Retina (tissue), 1 donor: ENCODE results near the gene GNL3.
"Not testable (repeated sequence)": the region's sequence is repeated elsewhere in the genome, so short reads cannot be mapped to it uniquely, and the experiment has no call there.

ENCODE experiments used
- DNase-seq: peaks from one replicate; pipeline ENCODE4 v3.0.0-alpha.2; 2016

The GNL3 gene, protein sequence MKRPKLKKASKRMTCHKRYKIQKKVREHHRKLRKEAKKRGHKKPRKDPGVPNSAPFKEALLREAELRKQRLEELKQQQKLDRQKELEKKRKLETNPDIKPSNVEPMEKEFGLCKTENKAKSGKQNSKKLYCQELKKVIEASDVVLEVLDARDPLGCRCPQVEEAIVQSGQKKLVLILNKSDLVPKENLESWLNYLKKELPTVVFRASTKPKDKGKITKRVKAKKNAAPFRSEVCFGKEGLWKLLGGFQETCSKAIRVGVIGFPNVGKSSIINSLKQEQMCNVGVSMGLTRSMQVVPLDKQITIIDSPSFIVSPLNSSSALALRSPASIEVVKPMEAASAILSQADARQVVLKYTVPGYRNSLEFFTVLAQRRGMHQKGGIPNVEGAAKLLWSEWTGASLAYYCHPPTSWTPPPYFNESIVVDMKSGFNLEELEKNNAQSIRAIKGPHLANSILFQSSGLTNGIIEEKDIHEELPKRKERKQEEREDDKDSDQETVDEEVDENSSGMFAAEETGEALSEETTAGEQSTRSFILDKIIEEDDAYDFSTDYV

DNA sequence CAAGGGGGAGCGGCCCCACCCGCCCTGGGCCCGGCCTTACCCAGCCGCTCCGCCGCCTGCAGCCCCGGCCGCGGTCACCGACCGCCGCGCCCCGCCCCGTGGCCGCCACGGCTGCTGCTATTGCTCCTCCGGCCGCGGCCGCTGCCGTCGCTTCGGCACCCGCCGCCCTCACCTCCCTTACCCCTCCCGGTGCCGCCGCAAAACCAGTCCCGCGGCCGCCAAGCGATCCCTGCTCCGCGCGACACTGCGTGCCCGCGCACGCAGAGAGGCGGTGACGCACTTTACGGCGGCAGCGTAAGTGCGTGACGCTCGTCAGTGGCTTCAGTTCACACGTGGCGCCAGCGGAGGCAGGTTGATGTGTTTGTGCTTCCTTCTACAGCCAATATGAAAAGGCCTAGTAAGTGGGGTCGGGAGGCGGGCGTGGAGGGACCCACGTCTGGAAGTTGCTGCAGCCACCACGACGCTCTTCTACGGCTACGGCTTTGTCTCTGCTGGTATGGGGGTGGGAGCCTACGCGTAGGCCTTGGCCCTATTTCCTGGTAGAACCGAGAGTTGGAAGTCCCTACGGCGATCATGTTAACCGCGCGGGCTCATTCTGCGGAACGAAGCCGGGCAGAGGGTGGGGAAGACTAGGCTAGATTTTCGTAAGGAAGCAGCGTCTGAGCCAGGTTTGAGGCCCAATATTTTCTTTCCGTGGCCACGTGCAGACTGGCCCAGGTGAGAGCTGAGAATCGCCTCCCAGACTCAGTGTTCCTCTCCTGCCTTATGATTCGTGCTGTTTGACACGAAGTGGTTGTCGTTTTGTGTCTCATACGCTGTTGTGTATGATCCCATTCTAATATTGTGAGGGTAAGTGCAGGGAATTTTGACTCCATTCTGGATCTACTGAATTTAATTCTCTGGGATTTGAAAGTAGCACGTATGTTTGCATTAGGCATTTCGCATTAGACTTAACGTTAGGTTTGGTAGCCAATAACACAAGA lies at the start of gene GNL3, which contains the start of gene PBRM1:
TSS of gene GNL3 (plus strand) at position 324 of the 983 bp plus-strand sequence. CDS start at position 385, 61 bp downstream.
TSS of gene PBRM1 (minus strand) at position 205 of the 983 bp plus-strand sequence.
- DNase-seq = peak; percentile 96

DNA sequence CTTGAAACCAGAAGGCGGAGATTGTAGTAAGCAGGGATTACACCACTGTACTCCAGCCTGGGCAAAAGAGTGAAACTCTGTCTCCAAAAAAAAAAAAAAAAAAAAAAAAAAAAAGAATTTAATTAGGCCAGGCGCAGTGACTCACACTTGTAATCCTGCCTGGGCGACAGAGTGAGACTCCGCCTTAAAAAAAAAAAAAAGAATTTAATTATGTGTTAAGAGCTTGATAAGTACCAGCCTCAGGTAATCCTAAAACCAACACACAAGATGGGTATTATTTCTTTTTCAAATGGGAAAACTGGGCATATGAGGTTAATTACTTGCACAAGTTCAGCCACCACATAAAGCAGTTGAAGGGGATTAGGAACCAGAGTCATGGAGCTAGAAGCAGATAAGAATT lies 49.2 kb upstream of the GNL3 start:
- no peak for DNase-seq

DNA sequence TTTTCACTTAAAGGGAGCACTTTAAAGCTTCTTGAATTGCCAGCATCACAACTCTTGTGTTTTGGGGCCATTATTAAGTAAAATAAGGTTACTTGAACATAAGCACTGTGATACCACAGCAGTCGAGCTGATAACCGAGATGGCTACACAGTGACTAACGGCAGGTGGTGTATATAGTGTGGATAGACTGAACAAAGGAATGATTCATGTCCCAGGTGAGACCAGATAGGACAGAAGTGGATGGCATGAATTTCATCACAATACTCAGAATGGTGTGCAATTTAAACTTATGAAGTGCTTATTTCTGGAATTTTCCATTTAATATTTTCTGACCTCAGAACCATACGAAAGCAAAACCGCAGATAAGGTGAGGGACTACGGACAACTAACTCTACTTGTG lies 40.3 kb upstream of the GNL3 start:
- DNase-seq = no peak

DNA sequence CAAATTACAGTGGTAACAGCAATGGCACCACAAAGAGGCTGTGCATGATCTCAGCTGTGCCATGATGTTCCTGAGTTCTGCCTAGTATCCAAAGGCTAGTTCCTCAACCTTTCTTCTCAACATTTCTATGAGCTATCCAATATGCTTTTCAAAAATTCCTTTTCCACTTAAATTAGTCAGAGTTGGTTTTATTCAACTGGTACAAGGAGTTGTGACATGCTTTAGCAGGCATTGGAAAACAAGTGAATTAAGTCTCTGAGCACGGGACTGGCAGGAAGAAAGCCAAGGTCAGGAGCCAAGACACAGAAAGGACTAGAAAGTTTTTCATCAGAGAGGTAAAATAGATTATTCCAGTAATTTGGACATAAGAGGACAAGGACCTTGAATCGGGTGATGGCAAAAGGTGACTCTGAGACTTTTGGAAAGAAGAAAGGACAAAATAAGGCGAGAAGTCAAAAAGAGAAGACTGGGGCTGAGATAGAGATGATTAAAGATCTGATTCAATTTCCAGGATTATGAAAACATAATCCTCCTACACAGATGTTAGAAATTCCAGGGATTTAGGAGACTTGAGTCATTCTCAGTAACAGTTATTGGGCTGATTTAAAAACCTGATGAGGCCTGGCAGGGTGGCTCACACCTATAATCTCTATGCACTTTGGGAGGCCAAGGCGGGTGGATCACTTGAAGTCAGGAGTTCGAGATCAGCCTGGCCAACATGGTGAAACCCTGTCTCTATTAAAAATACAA lies 36.2 kb upstream of the GNL3 start:
- no peak for DNase-seq

DNA sequence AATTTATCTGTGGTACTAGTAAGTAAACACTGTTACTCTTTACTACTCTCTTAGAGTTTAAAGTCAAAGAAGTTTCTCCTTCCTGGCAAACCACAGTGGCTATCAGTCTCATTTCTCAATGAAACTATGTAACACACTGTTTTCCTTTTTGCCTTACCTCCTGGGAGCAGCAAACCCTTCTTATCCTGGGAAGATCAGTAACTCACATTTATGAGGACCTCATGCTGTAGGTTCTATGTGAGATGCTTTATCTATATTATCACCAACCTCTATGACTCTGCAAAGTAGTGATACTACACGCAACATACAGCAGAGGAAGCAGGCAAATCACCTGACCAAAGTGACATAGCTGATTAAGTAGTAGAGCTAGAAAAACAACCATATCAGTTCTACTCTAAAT lies 35.4 kb upstream of the GNL3 start:
- DNase-seq = no peak

DNA sequence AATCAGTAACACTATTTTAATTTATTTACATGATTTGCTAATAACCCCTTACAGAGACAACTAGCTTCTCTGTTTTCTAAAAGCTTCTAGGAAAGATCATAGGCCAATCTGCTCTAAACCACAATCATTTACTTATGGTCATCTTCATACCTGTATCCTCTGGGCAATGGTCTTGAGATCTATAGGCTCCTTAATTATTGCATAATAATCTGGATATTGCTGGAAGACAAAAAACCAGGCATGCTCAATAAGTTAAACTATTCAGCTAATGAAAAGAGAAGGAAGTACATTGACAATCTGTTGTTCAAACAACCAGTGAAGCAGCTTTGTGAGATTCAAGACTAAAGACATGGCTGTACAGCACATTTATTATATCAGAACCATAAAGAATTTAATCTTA lies 34.2 kb upstream of the GNL3 start:
- DNase-seq = no peak

DNA sequence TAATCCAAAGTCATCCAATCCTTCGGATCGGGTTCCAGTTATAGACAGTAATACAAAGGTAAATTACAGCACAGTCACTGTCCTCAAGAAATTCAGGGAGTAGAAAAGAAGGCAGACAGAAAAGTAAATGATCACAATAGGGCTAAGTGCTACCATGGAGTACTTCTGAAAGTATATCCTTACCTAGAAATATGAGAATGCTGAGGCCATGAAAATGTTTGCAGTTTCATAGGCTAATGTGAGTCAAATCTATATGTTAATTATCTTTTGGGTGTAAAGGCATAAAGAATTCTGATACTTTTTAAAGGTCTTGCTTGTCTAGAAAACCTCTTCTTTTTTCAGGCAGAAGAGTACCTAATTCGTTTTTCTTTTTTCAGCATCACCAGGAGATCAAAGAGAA lies 29.9 kb upstream of the GNL3 start:
- DNase-seq = no peak

DNA sequence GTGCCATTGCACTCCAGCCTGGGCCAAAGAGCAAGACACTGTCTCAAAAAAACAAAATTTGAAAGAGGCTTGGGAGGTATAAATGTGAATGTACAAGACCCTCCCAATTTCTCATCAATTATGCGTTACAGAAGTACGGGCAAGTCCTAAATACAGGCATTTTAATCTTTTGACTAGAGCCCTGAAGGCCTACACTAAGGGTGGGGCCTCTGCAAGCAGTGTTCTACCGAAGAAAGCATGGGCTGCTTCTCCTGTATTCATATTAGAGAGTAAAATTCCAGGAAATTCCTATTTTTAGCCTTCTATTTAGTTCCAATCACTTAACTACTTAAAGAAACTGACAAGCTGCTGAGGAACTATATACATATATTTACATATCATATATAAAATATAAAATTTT lies 25.8 kb upstream of the GNL3 start:
- DNase-seq = no peak

DNA sequence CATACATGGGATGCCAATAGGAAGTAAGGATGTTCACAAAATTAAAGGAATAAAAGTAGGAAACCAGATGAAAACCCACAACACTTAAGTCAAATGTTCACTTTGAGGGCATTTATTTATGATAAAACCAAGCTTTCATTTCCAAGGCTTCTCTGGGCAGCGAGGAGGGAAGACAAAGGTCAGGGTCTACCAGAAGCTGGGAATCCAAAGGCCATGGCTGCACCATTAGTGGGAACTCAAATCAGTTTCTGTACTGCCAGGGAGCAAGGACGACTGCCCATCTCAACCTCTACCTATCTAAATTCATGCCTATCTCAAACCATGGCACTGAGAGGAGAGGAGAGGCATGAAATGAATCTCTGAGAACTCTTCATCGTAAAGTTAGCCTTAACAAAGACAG lies 22.7 kb upstream of the GNL3 start:
- no peak for DNase-seq

DNA sequence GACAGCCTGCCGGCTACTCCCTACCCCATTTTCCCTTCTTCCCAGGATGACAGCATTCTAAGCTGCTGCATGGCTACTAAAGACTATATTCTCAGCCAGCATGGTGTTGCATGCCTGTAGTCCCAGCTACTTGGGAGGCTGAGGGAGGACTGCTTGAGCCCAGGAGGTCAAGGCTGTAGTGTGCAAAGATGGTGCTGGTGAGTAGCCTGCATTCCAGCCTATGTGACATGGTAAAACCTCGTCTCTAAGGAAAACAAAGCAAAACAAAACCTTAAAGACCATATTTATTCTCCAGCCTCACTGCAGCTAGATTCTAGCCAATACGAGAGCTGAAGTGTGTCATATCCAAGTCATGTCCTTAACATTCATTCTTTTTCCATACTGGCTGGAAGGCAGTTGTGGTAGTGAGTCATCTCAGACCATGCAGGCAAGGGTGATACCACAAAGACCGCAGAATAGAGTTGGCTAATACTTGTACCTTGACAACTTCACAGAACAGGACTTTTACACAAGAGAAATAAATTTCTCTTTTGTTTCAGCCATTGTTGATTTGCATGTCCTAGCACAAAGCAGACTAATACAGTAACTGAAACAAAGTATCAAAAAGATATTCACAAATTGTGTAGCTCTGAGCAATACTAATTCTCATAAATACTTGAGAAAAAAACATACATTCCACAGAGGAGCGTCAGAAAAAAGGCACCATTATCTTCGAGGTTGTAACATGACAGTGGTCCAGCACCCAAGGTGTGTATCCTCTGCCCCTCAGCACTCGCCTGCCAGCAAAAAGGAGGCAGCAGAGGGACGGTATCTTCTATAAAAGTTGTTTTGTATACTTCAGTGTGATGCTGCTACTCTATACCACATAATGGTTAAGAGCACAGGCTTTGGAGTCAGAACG lies 15.0 kb upstream of the GNL3 start:
- DNase-seq = no peak

DNA sequence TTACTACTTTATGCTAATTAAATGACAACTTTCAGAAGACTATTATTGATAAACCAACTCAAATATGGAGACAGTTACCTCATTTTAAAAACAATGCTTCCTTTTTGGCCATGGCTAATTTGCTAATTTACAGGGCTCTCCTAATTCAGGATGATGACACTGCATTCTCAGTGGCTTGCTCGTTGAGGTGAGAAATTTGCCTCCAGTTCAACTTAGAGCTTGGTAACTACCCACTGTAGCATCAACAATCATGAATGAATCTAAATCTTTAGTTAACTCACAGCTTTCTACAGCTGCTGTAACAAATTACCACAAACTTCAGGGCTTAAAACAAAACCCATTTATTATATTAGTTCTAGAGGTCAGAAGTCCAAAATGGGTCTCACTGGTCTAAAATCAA lies 14.2 kb upstream of the GNL3 start:
- DNase-seq = no peak

DNA sequence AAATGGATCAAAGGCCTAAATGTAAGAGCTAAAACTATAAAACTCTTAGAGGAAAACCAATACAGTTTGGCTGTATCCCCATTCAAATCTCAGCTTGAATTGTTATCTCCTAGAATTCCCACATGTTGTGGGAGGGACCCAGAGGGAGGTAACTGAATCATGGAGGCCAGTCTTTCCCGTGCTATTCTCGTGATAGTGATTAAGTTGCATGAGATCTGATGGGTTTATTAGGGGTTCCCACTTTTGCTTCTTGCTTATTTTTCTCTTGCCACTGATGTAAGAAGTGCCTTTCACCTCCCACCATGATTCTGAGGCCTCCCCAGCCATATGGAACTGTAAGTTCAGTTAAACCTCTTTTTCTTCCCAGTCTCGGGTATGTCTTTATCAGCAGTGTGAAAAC lies 9.6 kb upstream of the GNL3 start:
- DNase-seq = not testable (repeated sequence)

DNA sequence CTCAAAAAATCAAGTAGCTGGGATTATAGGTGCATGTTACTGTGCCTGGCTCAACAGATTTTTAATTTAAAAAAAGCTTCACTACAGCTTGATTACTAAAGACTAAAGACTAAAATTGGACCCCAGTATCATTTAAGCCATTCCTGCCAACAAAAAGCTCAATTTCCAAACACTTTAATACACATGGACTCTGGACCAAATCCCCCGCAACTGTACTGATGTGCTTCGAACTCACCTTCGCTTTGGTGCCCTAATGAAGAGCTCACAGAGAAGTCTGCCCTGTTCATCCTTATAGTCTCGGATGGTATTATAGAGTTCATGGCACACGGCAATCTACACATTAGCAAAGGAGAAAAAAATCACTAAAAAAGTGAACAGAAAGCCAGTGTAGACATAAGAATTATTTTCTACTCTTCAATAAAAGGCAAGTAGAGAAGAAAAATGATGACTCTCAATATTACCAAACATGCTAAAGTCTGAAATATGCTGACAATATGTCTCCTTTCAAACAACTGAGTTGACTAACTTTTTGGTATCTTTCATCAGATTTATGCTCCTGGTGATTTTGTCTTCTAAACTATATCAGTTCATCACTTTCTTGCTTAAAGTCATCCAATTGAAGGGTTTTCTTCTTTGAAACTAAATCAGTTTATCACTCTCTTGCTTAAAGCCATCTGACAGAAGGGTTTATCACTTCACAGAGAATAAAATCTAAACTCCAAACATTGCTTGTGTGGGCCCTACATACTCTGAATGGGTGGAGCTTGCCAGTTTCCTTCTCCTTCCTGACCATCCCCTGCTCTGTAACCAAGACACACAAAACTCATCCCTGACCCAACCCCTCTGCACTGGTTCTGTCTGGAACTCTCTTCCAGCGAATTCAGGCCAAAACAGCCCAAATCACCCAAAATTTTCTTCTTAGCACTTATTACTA lies 7.3 kb upstream of the GNL3 start:
- no peak for DNase-seq

DNA sequence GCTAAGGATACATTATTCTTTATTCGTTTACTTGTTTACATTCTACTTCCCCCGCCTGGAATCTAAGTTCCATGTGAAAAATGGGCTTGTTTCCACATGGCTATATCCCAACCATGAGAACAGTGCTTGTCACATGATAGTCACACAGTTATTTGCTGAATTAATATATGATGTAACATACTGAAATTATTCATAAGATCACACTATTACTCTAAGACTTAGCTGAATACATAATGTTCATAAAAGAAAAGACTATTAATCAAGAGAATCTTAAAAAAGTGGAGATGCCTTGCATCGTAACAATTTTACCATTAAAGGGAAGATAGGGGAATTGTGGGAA lies 6.7 kb upstream of the GNL3 start:
- no peak for DNase-seq

DNA sequence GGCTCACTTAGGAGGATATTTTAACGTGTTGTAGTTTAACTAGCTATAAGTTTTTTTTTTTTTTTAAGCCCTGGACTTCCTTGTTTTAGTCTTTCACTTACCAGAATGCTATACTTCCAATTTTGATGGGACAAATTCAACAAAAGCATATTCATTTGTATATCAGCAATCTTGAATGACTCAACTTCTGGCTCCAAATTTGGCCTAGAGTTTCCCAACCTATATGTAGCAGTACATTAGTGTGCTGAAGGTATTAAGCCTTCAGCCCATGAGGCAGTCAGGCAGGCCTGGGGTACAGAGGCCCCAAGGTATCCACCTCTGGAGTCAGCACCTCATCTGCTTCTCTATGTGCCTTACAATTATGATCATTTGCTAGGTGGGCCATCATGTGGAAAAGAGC lies 6.0 kb upstream of the GNL3 start:
- no peak for DNase-seq

DNA sequence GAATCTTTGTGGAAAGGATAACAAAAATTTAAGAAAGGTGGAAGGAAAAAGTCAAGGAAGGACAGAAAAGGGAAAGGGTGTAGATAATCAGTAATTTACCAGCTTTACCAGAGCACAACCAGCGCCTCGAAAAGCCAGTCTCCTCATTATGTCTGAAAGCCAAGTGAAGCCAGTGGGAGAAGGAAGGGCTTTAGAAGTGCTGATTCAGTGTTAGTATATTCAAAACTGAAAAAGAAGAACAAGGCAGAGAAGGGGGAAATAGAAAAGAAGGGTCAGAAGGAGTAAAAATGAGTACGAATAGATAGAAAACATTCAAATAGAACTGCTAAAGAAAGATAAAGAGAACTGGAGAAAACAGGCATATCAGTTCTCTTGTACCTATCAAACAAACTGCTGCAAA lies 4.2 kb upstream of the GNL3 start:
- DNase-seq = no peak

DNA sequence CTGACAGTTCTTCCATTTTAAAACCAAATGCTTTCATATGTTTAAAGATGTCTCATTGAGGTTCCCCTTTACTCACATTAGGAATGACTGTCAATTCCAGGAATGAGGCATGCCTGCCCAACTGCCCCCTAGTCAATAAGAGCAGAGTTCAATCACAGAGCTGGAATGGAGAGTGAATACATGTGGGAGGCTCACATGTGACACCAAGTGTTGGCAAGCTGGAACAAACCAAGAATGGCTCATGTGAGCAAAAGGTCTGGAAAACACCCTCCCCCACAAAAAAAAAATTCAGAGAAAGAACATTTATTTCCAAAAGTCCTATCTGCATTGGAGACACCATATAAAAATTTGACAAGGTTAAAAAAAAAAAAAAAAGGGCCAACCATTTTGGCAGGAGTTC lies 3.8 kb upstream of the GNL3 start:
- DNase-seq = no peak

DNA sequence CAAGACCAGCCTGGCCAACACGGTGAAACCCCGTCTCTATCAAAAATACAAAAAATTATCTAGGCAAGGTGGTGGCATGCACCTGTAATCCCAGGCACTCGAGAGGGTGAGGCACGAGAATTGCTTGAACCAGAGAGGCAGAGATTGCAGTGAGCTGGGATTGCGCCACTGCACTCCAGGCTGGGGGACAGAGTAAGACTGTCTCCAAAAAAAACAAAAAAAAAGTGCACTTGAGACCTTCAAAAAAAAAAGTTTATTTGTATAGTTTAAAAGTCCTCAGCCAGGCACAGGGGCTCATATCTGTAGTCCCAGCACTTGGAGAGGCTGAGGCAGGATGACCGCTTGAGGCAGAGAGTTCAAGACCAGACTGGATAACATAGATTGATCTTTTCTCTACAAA lies 2.2 kb upstream of the GNL3 start:
- DNase-seq = no peak

DNA sequence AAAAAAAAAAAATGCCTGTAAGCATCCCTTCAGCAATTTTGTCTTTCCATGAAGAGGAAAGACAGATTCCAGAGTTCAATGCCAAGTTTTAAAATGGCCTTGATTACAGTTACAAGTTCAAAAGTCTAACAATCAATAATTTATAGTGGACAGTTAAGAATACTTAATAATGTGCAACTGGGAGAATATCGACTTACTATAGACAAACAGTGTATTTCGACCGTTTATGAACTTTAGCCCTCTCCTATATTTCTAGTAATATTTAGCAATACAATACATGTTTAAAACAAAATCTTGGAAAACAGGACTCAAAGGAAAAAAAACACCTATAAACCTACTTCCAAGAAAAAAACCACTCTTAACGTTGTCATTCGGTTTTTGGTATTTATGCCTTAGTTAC lies 1.6 kb upstream of the GNL3 start:
- no peak for DNase-seq

DNA sequence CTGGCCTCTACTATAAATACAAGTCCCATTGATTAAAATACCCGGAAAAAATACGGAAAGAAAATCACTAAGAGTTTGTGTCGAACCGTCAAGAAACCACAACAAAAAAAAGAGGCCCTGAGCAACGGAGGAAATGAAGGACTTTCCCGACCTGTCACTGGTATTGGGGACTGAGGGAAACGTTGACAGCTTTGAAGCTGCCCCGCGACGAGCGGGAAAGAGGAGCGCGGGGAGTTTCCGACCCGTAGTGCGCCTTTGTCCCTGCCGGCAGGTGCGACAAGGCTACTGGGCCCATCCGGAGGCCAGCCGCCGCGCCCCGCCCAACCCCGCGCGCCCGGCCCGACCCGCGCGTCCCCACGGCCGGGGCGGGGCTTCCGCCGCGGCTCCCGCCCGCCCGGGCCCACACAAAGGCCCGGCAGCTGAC lies 535 bp upstream of the GNL3 start:
- DNase-seq = peak; percentile 75

DNA sequence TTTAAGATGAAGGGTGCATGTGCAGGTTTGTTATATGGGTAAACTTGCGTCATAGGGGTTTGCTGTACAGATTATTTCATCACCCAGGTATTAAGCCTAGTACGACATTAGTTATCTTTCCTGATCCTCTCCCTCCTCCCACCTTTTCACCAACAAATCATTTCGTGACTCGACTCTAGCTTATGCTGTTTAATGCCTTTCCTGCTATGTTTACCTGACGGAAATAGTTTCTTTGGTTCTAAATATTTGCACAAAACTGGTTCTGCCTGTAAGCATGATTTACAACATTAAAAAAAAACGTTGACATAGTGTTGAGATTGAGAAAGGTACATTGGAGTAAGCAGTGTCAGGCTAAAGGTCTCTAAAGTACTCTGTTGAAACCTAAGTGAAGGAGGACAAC lies 2.4 kb downstream of the GNL3 start:
- DNase-seq = no peak
